Vagina (tissue), 2 donors: ENCODE data around the gene AMBN.

Source experiments
- CTCF ChIP-seq, 3 experiments: fragments of 450-650 bp in 2 of 3; fragments of 200-600 bp in 1 of 3; sonication (generic) in 1 of 3; IDR thresholded peaks; one replicate each; pipeline ENCODE4 v1.5.1; 2017 to 2019; ENCODE audit warnings: antibody characterized with exemption in 3 of 3, mild to moderate bottlenecking in 2 of 3, moderate library complexity in 2 of 3
- POLR2A ChIP-seq, 2 donors: fragments of 450-650 bp; IDR thresholded peaks; one replicate each; pipeline ENCODE4 v1.6.1; 2017; ENCODE audit warnings: antibody characterized with exemption in 2 of 2, mild to moderate bottlenecking in 2 of 2, moderate library complexity in 2 of 2

DNA sequence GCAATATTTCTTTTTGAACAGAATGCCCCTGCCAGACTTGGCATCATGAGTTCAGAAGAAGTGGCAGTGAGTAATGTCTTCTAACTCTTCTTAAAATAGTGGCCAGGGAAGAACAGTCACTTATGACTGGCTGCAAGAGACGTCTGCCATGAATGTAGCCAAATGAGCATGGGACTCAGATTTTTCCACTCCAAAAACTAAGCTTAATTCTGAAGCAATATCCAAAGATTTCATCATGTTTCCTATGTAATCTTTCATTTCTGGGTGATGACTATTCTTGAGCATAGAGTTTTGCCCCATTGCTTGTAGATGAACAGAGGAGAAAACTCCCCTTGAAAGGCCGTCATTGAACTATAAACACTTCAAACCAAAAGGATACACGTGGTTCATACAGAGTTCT, 11.8 kb downstream of the AMBN start:
- TF ChIP-seq POLR2A (IDR thresholded peaks at IDR 0.05) (no peak), CTCF (IDR thresholded peaks at IDR 0.05) (no peak)
